H9 (cell line): ENCODE measurements around the gene STAT3. TPM values are rescaled to one million over a fixed set of nuclear protein-coding genes. Genes with fewer than 3 reads are reported as not detected.

Experiments used
- DNase-seq: peaks from one replicate; pipeline ENCODE4 v3.0.0-alpha.2; 2017
- H2AFZ ChIP-seq: one replicate; pipeline ENCODE4 v1.6.1; 2013; ENCODE audit warnings: mild to moderate bottlenecking, low read length, control low read depth, moderate library complexity
- H2AK5ac ChIP-seq: 2 replicates; pipeline ENCODE4 v1.6.1; 2013; ENCODE audit warnings: low read length, control low read depth, mixed read lengths; ENCODE audit not compliant: insufficient read length
- H2BK120ac ChIP-seq: one replicate; pipeline ENCODE4 v1.6.1; 2013; ENCODE audit warnings: low read depth, mild to moderate bottlenecking, low read length, control low read depth, inconsistent platforms; ENCODE audit not compliant: poor library complexity, severe bottlenecking
- H2BK12ac ChIP-seq: 2 replicates; pipeline ENCODE4 v1.6.1; 2013; ENCODE audit warnings: low read length, control low read depth, mixed read lengths, low read depth; ENCODE audit not compliant: insufficient read length
- H2BK15ac ChIP-seq: 2 replicates; pipeline ENCODE4 v1.6.1; 2013; ENCODE audit warnings: low read depth, low read length, control low read depth
- H2BK20ac ChIP-seq: one replicate; pipeline ENCODE4 v1.6.1; 2013; ENCODE audit warnings: low read depth, mild to moderate bottlenecking, low read length, control low read depth, inconsistent platforms; ENCODE audit not compliant: poor library complexity, severe bottlenecking
- H2BK5ac ChIP-seq: 2 replicates; pipeline ENCODE4 v1.6.1; 2013; ENCODE audit warnings: low read length, control low read depth, mixed read lengths; ENCODE audit not compliant: insufficient read length
- H3K14ac ChIP-seq: 2 replicates; pipeline ENCODE4 v1.6.1; 2013; ENCODE audit warnings: low read length, control low read depth; ENCODE audit not compliant: insufficient read depth
- H3K18ac ChIP-seq: 2 replicates; pipeline ENCODE4 v1.6.1; 2013; ENCODE audit warnings: low read depth, mild to moderate bottlenecking, mixed read lengths, low read length, control low read depth; ENCODE audit not compliant: insufficient read length
- H3K23ac ChIP-seq: 2 replicates; pipeline ENCODE4 v1.6.1; 2013; ENCODE audit warnings: low read length, control low read depth, mixed read lengths, low read depth; ENCODE audit not compliant: insufficient read length
- H3K23me2 ChIP-seq: 2 replicates; pipeline ENCODE4 v1.6.1; 2013; ENCODE audit warnings: low read depth, mild to moderate bottlenecking, mixed read lengths, low read length, control low read depth; ENCODE audit not compliant: insufficient read length, poor library complexity, severe bottlenecking
- H3K27ac ChIP-seq: 2 replicates; pipeline ENCODE4 v1.5.1; 2013; ENCODE audit warnings: low read length, control low read depth, mixed read lengths, low read depth; ENCODE audit not compliant: insufficient read length
- H3K27me3 ChIP-seq: 2 replicates; pipeline ENCODE4 v1.6.1; 2013; ENCODE audit warnings: low read length, control low read depth, inconsistent platforms; ENCODE audit not compliant: insufficient read depth
- H3K4ac ChIP-seq: 2 replicates; pipeline ENCODE4 v1.6.1; 2013; ENCODE audit warnings: low read depth, mild to moderate bottlenecking, control low read depth, inconsistent platforms, low read length, moderate library complexity
- H3K4me1 ChIP-seq: 2 replicates; pipeline ENCODE4 v1.6.1; 2013; ENCODE audit warnings: low read length, control low read depth, inconsistent platforms; ENCODE audit not compliant: insufficient read depth
- H3K4me2 ChIP-seq: 2 replicates; pipeline ENCODE4 v1.6.1; 2013; ENCODE audit warnings: low read length, control low read depth, mixed read lengths; ENCODE audit not compliant: insufficient read length, insufficient read depth
- H3K56ac ChIP-seq: 2 replicates; pipeline ENCODE4 v1.6.1; 2013; ENCODE audit warnings: low read depth, mild to moderate bottlenecking, mixed read lengths, low read length, control low read depth; ENCODE audit not compliant: insufficient read length
- H3K79me1 ChIP-seq: 2 replicates; pipeline ENCODE4 v1.6.1; 2013; ENCODE audit warnings: low read depth, mild to moderate bottlenecking, moderate library complexity, low read length, control low read depth, inconsistent platforms; ENCODE audit not compliant: insufficient read depth, poor library complexity, severe bottlenecking
- H3K79me2 ChIP-seq: 2 replicates; pipeline ENCODE4 v1.6.1; 2013; ENCODE audit warnings: low read length, control low read depth, inconsistent platforms; ENCODE audit not compliant: insufficient read depth
- H3K9ac ChIP-seq: 2 replicates; pipeline ENCODE4 v1.6.1; 2013; ENCODE audit warnings: low read length, control low read depth, mixed read lengths; ENCODE audit not compliant: insufficient read length; ENCODE audit errors: extremely low read depth
- H3K9me3 ChIP-seq: one replicate; pipeline ENCODE4 v1.6.1; 2013; ENCODE audit warnings: low read depth, low read length, inconsistent platforms; ENCODE audit not compliant: control insufficient read depth
- H3T11ph ChIP-seq: one replicate; pipeline ENCODE4 v1.6.1; 2013; ENCODE audit warnings: mild to moderate bottlenecking, low read length, control low read depth, inconsistent platforms
- H4K20me1 ChIP-seq: one replicate; pipeline ENCODE4 v1.6.1; 2013; ENCODE audit not compliant: control insufficient read depth, insufficient read length, insufficient read depth
- H4K5ac ChIP-seq: 2 replicates; pipeline ENCODE4 v1.6.1; 2013; ENCODE audit warnings: low read depth, mild to moderate bottlenecking, mixed read lengths, low read length, control low read depth; ENCODE audit not compliant: insufficient read length
- H4K8ac ChIP-seq: replicated peaks from 2 replicates; pipeline ENCODE4 v1.6.1; 2013; ENCODE audit warnings: low read length, control low read depth, mixed read lengths, low read depth; ENCODE audit not compliant: insufficient read length
- H4K91ac ChIP-seq: 2 replicates; pipeline ENCODE4 v1.6.1; 2013; ENCODE audit warnings: low read depth, mild to moderate bottlenecking, moderate library complexity, mixed read lengths, low read length, control low read depth; ENCODE audit not compliant: insufficient read length
- H3K27ac Mint-ChIP-seq, 3 experiments: 2 replicates in 2 of 3; 3 replicates in 1 of 3; pipeline ENCODE4 v1.8.0; 2020 to 2021; ENCODE audit warnings: mixed read lengths in 3 of 3, mild to moderate bottlenecking in 1 of 3, moderate library complexity in 1 of 3
- H3K27me3 Mint-ChIP-seq: 2 replicates; pipeline ENCODE4 v1.8.0; 2021; ENCODE audit warnings: low read depth, mild to moderate bottlenecking, moderate library complexity, mixed read lengths
- H3K36me3 Mint-ChIP-seq, 3 experiments: 2 replicates in 2 of 3; 3 replicates in 1 of 3; pipeline ENCODE4 v1.8.0; 2020 to 2021; ENCODE audit warnings: low read depth in 3 of 3, mixed read lengths in 3 of 3; ENCODE audit not compliant: insufficient read depth in 1 of 3
- H3K4me1 Mint-ChIP-seq, 2 experiments: 2 replicates each; pipeline ENCODE4 v1.8.0; 2020; ENCODE audit warnings: mixed read lengths in 2 of 2
- H3K4me3 Mint-ChIP-seq, 2 experiments: 2 replicates in 1 of 2; 3 replicates in 1 of 2; pipeline ENCODE4 v1.8.0; 2020 to 2021; ENCODE audit warnings: mild to moderate bottlenecking in 2 of 2, mixed read lengths in 2 of 2, moderate library complexity in 1 of 2
- H3K9me3 Mint-ChIP-seq, 2 experiments: 2 replicates in 1 of 2; 3 replicates in 1 of 2; pipeline ENCODE4 v1.8.0; 2020; ENCODE audit warnings: mild to moderate bottlenecking in 2 of 2, mixed read lengths in 2 of 2, moderate library complexity in 1 of 2
- CTCF ChIP-seq: fragments of 200-600 bp; sonication (generic); conservative IDR thresholded peaks from 3 replicates; pipeline ENCODE4 v1.8.0; 2021; ENCODE audit warnings: antibody characterized with exemption, mild to moderate bottlenecking
- WGBS: extraction: QIAGEN DNeasy Blood & Tissue Kit; methylation state at CpG from one replicate; pipeline ENCODE4 v1.1.7; 2013; ENCODE audit warnings: missing lambda C conversion rate, low lambda C conversion rate, mixed read lengths; ENCODE audit not compliant: insufficient read length; ENCODE audit errors: extremely low coverage; 5-methylcytosine and 5-hydroxymethylcytosine counted together
- total RNA-seq: library from RNA; stranded (reverse); gene quantifications from 2 replicates; pipeline ENCODE4 v1.2.1, GENCODE V29; 2021

STAT3 gene
- total RNA-seq, 1 experiment from 2014 or later, result 83.2 TPM

GRCh38 chr17:42359133-42359532 lies 29.1 kb downstream of the STAT3 start:
- H2BK5ac ChIP-seq, result no peak overlapping the region
- no peak overlapping the region for H4K91ac ChIP-seq
- no peak for TF ChIP-seq CTCF
- Mint-ChIP-seq H3K9me3 (no peaks in the 10 kb centered on the region), H3K4me1 (peaks cover 39 to 43% of the 10 kb centered on the region in 2 experiments), H3K27me3 (no peaks in the 10 kb centered on the region; the same call in 1 of the 2 replicates), H3K36me3 (no peaks in the 10 kb centered on the region; a peak in 3 of 7 replicates), H3K27ac (peak overlapping the region in 1 of 3 experiments; percentile 42; a peak in 1 of 7 replicates), H3K4me3 (no peak overlapping the region)
- H3K14ac ChIP-seq, result no peak overlapping the region
- no peak overlapping the region for H2BK12ac ChIP-seq
- no peaks in the 10 kb centered on the region for H3K9me3 ChIP-seq
- no peak overlapping the region for H3K4ac ChIP-seq
- no CpG with 5 or more reads among the region's 7 CpGs for WGBS
- no peak for DNase-seq
- no peak overlapping the region for H3K18ac ChIP-seq
- H3K27me3 ChIP-seq, result no peaks in the 10 kb centered on the region
- H3T11ph ChIP-seq, result no peak overlapping the region
- H4K5ac ChIP-seq, result no peak overlapping the region
- H3K4me1 ChIP-seq, result peaks cover 10% of the 10 kb centered on the region
- no peak overlapping the region for H3K23ac ChIP-seq
- H2BK15ac ChIP-seq, result no peak overlapping the region
- H4K8ac ChIP-seq, result no peak overlapping the region
- no peaks in the 10 kb centered on the region for H4K20me1 ChIP-seq
- H3K23me2 ChIP-seq, result no peaks in the 10 kb centered on the region
- no peak overlapping the region for H3K27ac ChIP-seq
- peaks cover 4% of the 10 kb centered on the region for H3K79me1 ChIP-seq
- no peak overlapping the region for H3K9ac ChIP-seq
- no peak overlapping the region for H3K4me2 ChIP-seq
- no peak overlapping the region for H2AK5ac ChIP-seq
- no peak overlapping the region for H2BK120ac ChIP-seq
- no peak overlapping the region for H3K56ac ChIP-seq
- peaks cover 14% of the 10 kb centered on the region; the same call in 1 of the 2 replicates for H3K79me2 ChIP-seq
- H2BK20ac ChIP-seq, result no peak overlapping the region
- no peak overlapping the region for H2AFZ ChIP-seq
